Fibroblast of the aortic adventitia (primary cell): ENCODE data around the gene AKT1. TPM values are rescaled to one million over a fixed set of nuclear protein-coding genes. Genes with fewer than 3 reads are reported as not detected.

Source experiments
- DNase-seq: peaks from one replicate; pipeline ENCODE4 v3.0.0-alpha.2; 2010; ENCODE audit warnings: low read depth
- H3K4me3 ChIP-seq: 2 replicates; pipeline ENCODE4 v1.5.1; 2011; ENCODE audit warnings: low read depth, mild to moderate bottlenecking, control low read depth, low read length, moderate library complexity
- total RNA-seq: library from RNA; depleted of rRNA; stranded (reverse); fragments of >200 nt; gene quantifications from 2 replicates; pipeline ENCODE4 v1.2.3, GENCODE V29; 2012; ENCODE audit warnings: low replicate concordance
- TF ChIP-seq, protein P1 (sequence below): IDR thresholded peaks from 2 replicates; pipeline ENCODE4 v1.5.1; 2011; ENCODE audit warnings: mild to moderate bottlenecking, low read length, control low read depth, inconsistent platforms; ENCODE audit not compliant: insufficient read depth

Gene AKT1
- total RNA-seq: 93.1 and 127 TPM in 2 replicates

DNA sequence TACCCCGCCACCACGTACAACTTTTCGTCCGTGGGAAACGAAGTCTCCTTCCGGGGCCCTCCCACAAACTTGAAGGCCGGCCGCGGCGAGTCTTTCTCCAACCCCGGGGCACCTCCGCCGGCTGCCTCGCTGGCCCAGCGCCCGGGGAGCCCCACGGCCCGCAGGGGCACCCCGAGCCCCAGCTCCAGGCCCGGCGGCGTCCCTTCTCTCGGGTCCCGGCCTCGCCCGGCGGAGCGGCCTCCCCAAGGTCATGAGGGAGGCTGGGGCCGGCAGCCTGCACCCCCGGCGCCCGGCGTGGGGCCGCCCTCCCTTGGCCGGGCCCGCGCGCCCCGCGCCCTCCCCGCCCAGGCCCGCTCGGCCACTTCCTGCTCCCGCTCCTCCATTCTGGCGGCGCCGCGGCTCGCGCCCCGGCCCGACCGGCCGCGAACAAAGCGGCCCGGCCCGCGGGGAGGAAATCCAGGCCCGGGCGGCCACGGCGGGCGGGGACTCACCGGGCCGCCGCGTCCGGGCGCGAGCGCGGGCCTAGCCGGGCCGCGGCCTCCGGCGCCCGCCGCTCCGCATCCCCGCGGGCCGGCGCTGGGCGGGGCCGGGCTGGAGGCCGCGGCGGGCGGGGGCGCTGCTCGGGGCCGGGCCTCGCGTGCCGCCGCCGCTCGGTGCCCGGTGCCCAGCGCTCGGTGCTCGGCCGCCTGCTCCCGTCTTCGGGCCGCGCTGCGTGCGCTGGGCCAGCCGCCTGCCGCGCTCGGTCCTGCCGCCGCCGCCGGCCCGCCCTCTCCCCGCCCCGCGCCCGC lies at the start of gene AKT1:
TSS of gene AKT1 (minus strand) at position 756 of the 788 bp plus-strand sequence. CDS start 3,105 bp downstream, outside the sequence.
- DNase-seq: no peak
- peak within 1 kb of the TSS; percentile 82 for H3K4me3 ChIP-seq
- TF ChIP-seq, protein P1, sequence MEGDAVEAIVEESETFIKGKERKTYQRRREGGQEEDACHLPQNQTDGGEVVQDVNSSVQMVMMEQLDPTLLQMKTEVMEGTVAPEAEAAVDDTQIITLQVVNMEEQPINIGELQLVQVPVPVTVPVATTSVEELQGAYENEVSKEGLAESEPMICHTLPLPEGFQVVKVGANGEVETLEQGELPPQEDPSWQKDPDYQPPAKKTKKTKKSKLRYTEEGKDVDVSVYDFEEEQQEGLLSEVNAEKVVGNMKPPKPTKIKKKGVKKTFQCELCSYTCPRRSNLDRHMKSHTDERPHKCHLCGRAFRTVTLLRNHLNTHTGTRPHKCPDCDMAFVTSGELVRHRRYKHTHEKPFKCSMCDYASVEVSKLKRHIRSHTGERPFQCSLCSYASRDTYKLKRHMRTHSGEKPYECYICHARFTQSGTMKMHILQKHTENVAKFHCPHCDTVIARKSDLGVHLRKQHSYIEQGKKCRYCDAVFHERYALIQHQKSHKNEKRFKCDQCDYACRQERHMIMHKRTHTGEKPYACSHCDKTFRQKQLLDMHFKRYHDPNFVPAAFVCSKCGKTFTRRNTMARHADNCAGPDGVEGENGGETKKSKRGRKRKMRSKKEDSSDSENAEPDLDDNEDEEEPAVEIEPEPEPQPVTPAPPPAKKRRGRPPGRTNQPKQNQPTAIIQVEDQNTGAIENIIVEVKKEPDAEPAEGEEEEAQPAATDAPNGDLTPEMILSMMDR: no peak

DNA sequence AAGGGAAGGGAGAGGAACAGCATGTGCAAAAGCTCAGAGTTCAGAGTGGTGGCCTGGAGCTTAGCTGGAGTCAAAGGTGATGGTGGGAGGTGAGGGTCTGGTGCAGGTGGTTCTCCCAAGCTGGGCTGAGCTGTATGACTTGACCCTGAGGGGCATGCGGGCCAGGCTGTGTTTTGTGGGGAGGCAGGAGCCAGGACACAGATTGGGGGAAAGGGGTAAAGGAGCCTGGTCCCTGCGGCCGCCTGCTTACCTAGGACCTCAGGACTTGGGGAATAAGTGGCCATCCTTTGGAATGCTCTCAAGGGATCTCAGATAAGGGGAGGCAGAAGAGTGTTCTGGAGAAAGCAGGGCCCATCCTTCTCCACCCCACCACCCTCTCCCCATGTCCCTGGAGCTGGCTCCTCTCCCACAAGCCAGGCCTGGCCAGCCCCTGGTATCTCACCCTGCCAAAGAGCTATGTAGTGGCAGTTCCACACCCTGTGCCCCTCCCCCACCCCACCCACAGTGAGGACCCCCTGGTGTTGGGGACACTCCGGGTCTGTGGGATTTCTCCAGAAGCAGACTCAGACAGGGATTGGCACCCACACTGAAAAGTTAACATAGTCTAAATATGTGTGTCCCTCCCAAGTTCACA lies 49.6 kb upstream of the AKT1 start:
- TF ChIP-seq, protein P1: no peak
- no peak for DNase-seq
- H3K4me3 ChIP-seq: no peak overlapping the region

DNA sequence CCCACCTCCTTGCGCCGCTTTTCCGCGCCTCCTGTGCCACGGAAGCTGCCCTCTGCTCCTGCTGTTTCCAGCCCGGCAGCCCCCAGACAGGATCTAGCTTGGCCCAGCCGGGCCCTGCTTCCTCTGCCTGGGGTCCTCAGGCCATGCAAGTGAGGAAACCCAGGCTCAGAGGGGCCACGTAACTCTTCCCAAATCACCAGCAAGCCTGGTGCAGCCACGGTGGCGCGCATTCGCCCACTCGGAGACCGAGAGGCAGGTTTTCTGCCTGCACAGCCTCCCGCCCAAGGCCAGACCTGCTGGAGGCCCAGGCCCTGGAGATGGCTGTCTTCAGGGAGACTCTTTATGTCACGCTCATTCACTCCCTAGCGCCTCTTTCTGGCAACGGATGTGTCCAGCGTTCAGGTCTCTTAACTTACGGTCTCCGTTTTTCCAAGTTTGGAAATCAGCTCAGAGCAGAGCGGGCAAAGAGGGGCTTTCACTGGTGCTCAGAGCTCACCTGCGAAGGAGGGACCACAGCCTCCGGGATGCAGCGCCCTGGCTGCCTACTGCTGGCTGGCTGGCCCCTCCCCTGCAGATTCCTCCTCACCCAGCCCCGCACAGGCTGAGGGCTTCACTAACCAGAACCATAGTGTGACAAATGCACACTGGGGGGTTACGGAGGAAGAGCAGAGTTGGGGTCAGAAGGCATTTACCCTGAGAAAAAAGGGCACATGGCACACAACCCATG lies 48.9 kb upstream of the AKT1 start:
- DNase-seq: no peak
- TF ChIP-seq, protein P1: no peak
- peak overlapping the region; percentile 53 for H3K4me3 ChIP-seq

DNA sequence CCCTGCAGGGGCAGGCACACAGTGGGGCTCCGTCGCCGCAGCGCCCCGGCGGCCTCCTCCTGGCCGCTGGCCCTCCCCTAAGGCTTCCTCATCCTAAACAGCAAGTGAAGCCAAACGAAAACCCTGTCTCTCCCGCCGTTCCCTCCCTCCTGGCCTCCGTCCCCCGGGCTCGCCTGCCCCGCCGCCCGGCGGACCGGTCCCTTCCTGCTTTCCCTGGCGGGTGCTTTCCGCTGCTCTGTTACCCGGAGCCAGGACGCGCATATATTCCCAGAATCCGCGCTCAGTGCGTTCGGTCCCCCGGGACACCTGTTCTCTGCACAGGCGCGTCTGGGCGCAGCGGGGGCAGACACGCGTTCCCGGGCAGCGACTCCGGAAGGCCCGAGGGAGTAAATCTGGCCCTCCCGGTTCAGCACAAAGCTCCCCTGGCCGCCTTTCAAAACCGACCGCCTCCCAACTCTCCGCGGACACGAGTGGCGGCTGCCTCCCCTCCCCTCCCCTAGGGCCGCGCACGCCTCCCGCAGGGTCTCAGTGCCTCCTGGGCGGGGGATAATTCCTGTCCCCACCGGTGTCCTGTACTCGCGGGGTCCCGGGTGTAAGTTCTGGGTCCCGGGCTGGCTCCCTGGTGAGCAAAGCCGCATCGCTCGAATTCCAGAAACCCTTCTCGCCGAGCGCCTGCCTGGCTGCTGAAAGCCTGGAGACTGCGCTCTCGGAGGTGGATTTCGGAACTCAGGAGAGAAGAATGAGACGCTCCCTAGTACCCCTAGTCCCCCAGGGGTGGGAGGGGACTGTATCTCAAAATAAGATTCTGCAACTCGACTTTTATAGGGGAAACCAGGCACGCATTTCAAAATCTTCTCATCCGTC lies 48.1 kb upstream of the AKT1 start:
- H3K4me3 ChIP-seq: peak overlapping the region; percentile 53
- DNase-seq: no peak
- TF ChIP-seq, protein P1: no peak

DNA sequence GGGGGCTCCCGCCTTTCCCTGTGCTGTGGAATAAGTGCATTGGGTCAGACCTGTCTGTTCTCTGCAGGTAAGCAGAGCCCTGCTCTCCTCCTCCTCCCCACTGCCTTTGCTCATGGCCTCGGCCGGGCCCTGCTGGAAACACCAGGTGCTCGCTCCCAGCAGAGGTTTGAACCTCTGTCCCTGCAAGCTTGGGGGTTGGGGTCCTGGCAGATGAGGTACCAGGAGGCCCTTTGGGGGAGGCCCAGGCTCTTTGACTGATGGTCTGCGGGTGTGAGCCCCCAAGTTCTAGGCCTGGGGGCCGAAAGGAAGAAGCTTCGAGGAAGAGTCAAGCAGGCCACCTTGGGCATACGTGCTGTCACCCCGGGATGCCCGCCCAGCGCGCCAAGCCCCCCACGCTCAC lies 47.5 kb upstream of the AKT1 start:
- DNase-seq: no peak

More for the DNA sequence above, 47.5 kb upstream of the AKT1 start:
- TF ChIP-seq, protein P1: no peak
- H3K4me3 ChIP-seq: peak overlapping the region; percentile 53
